Mammary epithelial cell (primary cell): ENCODE measurements around the gene SLC6A8.

Source experiments
- CTCF ChIP-seq, 2 donors: IDR thresholded peaks in 1 of 2; conservative IDR thresholded peaks in 1 of 2; 2 replicates each; pipeline ENCODE4 v1.5.1; 2011 to 2012; ENCODE audit warnings: inconsistent platforms in 2 of 2, low read length in 2 of 2, mild to moderate bottlenecking in 2 of 2, control low read depth in 1 of 2, low read depth in 1 of 2; ENCODE audit not compliant: insufficient read depth in 1 of 2; ENCODE audit errors: extremely low read depth in 1 of 2
- EZH2 ChIP-seq: IDR thresholded peaks from 2 replicates; pipeline ENCODE4 v1.6.1; 2012; ENCODE audit warnings: low read length, inconsistent platforms, borderline replicate concordance

GRCh38 chrX:153685751-153686696 is 1.7 kb upstream of the SLC6A8 start:
- no peak for TF ChIP-seq CTCF (conservative IDR thresholded peaks at IDR 0.05 in 1 of 2, IDR thresholded peaks at IDR 0.05 in 1 of 2; ENCODE audit: extremely low read depth in 1 of 2, insufficient read depth in 1 of 2, low read depth in 1 of 2, low read length in 2 of 2)
- no peak for TF ChIP-seq EZH2
